GM18867 (cell line): Measurements from ENCODE around the gene STPG1.

ENCODE experiments used
- ATAC-seq: cut with Tn5 transposase; IDR thresholded peaks from one replicate; pipeline ENCODE4 v1.9.1; 2021; ENCODE audit warnings: mild to moderate bottlenecking, moderate library complexity; ENCODE audit not compliant: unreplicated experiment

Gene STPG1

DNA sequence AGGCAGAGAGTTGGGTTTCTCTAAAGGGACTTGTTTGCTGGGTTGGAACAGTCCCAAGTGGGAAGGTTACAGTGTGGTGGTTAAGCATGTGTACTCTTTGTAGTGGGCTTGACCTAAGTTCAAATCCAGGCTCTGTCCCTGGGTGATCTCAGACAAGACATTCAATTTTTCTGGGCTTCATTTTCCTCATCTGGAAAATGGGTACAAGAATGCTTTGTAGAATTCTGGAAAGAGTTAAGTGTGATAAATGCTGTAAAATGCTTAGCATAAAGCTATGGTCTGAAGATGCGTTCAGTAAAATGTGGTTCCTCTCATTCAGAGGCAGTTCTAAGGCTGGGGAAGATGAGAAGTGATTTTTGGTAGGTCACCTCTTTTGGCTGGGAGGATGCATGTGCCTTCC is 93.6 kb downstream of the STPG1 start:
- no peak for ATAC-seq

DNA sequence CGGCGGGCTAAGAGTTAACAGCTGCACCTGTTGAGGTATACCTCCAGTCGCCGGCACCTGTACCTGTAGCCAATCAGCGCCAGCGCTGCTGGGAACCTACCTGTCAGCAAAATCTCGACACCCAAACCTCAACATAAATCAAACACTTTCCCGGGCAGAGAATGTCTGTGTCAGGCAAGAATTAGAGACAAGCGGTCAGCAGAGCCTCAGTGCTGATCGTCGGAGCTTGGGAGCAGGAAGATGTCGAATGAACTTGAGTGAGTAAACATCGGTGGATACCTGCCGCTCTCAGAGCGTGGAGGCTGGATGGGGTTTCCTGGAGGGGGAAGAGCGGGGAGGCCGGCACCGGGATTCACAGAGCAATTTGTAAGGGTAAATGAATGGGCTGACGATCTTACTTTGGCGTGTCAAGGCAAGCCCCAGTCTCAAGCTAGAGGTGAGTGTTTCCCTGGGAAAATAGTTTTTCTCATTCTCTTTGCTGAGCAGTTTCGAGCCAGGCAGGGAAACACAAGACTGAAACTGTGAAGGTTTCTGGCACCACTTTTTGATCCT is 94.2 kb downstream of the STPG1 start, which contains the start of gene GRHL3:
GRHL3 (plus strand) TSS at position 46 of the 552 bp plus-strand sequence; CDS start at position 241, 195 bp downstream.
- ATAC-seq = no peak

DNA sequence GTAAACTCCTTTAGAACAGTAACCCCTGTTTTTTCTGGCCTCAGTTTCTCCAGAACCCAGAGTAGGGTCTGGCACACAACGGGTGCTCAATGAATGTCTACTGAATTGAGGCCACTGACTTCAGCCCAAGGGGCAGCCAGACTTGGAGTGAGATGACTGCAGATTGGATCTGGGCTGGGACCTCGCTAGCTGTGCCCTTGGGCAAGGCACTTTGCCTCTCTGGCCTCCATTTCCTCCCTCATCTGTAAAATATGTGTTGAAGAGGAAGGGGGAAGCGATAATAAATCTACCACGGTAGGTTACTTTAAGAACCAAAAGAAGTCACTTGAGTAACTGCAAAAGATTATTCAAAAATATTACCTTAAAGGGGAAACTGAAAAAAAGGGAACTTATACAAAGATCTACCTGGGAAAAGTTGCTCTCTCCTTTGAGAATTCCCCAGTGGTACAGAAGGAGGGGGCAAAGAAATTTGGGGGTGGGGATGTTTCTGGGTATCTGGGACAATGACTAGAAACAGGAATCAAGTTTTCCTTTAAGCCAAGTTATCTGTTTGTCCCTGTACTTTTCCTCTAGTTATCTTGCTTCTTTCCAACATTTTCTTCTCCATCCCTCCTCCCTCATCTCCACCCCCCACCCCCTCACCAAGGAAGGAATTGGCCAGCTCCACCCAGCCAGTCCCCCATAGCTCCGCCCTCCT is 94.8 kb downstream of the STPG1 start:
- no peak for ATAC-seq

DNA sequence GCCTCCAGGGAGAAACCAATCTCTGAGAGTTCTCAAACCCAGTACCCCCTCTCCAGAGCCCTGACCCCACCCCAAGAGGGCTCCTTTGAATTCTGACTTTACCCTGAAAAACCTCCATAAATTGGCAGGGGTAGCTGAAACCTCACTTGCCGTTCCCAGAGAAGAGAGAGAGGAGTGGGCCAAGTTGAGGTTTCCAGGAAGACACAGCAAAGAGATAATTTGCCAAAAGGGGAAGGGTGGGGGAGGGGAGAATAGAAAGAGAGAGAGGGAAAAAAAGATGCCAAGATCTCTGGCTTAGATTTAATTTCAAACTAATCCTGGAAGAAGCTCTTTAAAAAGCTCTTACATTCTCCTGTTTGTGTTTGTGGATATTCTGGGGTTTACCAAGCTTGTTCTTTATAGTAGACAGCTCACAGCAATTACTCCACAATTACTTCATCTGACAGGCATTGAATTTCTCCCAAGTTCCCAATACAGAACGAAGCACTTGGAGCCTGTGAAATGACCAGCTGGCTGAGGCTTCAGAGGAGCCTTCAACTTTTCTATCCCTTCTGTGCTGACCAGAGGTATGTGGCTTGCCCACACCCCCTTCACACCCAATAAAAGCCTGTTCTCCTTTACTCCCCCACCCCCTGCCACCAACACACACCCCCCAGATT is 95.5 kb downstream of the STPG1 start:
- no peak for ATAC-seq

DNA sequence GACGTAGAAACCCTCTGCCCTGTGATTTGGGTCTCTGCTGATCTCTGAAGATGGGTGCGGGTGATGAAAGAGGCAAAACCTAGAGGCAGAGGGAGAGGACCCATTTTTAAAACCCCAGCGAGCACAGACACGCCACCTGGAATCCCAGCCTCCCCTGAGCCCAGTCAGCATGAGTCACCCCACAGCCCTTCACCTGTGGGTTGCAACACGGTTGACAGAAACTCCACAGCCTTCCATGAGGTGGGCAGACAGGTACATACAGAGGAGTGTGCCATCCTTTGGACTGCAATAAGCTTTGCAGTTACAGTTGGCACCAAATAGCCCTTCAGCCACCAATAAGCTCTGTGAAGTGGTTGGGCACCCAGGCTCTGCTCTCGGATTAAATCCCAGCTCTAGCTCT is 96.5 kb downstream of the STPG1 start:
- no peak for ATAC-seq

DNA sequence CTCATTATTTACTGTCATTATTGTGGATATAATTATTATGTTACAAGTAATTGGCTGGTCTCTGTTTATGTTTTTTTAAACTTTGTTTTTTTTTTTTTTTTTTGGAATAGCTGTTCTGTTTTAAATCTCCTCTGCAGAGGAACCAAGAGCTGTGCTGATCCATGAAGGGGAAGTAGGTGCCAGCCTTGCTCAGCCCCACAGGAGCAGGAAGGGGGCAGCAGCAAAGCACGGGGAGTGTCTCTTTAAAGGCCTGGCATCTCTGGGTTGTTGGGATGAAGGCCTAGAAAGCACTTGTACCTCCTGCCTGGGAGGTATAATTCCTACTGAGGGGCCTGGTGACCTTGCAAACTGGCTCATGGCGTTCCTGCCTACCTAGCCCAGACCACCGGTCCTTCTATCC is 96.9 kb downstream of the STPG1 start:
- no peak for ATAC-seq

DNA sequence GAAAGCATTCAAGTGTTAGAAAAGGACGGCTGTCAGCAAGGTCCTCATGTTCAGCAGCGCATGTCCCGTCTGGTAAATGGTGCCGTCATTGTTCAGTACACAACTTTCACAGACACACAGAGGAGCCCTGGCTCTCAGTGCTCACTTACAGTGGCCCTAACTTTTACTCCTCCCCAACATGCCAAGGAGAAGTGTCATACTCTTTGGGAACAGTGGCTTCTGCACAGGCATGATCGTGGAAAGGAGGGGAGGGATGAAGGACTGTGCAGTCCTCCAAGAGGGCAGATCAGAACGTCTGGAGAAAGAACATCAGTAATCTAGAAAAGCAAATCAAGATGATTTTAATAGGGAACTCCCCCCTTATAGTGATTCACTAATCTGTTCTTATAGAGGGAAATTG is 98.2 kb downstream of the STPG1 start:
- ATAC-seq = no peak

DNA sequence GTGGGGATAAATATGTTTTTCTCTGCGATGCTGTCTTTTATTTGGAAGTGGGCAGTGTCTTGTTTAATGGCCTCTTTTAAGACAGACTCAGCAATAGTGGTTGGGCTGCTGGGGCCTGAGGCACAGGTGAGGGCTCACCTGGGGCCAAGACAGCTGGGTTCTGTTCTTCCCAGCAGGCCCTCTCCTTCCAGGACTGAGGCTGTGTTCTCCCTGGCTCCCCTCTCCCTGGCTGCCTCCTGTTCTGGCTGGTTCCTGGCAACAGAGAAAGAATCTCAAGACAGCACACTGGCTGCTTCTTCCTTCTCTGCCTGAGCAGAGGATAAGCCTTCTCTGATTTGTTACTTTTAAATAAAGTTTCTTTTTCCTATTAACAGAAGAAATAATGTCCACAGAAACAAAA is 101.8 kb downstream of the STPG1 start:
- ATAC-seq = no peak

DNA sequence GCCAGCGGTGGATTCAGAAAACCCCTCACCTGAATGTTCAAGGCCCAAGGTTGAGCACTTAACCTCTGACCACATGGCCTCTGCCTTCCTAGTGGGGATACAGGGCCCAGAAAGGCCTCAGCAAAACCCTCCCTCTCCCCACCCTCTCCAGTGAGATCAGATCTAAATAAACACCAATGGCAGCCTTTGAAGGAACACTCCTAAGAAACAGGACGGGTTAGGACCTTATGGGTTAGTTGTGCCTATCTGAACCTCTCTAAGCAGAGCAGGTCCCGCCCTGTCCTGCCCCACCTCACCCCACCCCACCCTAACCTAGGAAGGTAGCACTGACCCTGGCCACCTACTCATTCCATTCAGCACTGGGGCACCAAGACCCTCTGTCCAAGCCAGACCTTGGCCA is 102.3 kb downstream of the STPG1 start:
- no peak for ATAC-seq

DNA sequence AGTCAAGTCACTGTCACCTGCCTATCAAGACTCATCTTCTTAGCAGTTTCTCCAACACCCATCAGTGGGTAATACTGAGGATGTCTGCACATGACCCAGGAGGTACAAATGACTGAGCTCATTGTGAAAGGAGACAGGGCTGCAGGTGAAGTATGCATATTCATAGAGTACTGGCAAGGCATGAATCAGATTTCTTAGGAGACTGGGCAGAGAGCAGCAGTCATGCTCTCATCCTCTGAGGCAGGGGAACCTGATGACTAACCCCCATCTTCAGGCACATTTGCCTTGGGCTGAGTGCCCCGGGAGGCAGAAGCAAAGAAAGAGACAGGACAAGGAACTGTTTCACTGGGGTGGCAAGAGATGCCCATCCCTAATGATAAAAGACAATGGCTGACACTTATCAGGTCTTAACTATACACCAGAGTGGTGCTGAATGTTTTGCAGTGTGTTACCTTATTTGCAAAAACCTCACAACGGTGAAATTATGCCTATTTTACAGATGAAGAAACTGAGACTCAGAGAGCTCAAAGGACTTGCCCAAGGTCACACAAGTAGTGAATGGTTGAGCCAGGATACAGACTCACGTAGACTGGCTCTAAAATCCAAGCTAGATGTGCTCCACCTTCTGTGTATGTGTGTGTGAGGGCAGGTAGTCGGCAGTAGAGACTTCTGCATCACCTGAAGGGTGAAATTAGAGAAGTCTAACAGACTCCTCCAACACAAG is 103.7 kb downstream of the STPG1 start:
- ATAC-seq = no peak

DNA sequence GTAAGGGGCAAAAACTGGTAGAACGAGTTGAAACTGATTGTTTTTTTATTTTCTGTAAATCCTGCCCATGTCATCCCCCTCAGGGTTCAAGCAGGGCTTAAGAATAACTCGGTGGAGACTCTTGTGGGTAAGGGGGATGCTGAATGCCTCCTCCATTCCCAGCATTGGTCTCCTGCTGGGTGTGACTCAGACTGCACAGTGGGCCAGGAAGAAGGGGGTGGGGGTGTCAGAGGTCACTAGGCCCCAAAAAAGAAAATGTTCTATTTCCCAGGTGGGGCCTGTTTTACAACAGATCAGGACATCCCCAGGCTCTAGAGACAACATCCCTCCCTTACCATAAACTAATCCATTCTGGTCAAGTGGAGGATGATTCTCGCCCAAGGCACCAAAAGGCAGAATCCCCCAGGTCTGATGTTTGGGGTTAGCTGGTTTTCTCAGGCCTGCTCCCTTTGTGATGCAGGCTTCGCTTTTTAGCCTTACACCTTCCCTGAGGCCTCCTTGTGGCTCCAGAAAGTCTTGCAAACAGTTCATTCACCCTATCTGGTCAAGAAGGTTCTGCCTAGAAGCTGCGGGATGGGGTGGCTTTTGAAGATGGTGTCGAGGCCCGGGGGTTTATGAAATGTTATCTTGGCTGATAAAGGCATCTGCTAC is 105.1 kb downstream of the STPG1 start:
- no peak for ATAC-seq
